ENCODE measurements around the gene MLLT10. TPM values are rescaled to one million over a fixed set of nuclear protein-coding genes. Genes with fewer than 3 reads are reported as not detected.
"Not testable (repeated sequence)": the region's sequence is repeated elsewhere in the genome, so short reads cannot be mapped to it uniquely, and the experiment has no call there.

The MLLT10 gene
- total RNA-seq, 1 donor, result 37.6 TPM

GRCh38 chr10:21607907-21608306 is 73.9 kb downstream of the MLLT10 start:
- Histone ChIP-seq H3K4me3 (ENCODE audit: insufficient read depth, low read length) (no peak overlapping the region), H3K27ac (ENCODE audit: low read depth, low read length) (no peak overlapping the region), H3K4me1 (ENCODE audit: insufficient read depth, low read length) (no peaks in the 10 kb centered on the region), H4K20me1 (ENCODE audit: insufficient read depth, low read length) (peaks cover 7% of the 10 kb centered on the region), H3K36me3 (ENCODE audit: insufficient read depth, low read length) (peaks cover 16% of the 10 kb centered on the region), H3K27me3 (ENCODE audit: insufficient read depth, low read length) (no peaks in the 10 kb centered on the region), H3K4me2 (ENCODE audit: insufficient read depth, low read length) (no peak overlapping the region), H2AFZ (ENCODE audit: low read length) (no peak overlapping the region), H3K79me2 (ENCODE audit: insufficient read depth, low read length) (peaks cover 74% of the 10 kb centered on the region), H3K9me3 (ENCODE audit: low read depth, low read length) (no peaks in the 10 kb centered on the region)
- TF ChIP-seq, protein P1, sequence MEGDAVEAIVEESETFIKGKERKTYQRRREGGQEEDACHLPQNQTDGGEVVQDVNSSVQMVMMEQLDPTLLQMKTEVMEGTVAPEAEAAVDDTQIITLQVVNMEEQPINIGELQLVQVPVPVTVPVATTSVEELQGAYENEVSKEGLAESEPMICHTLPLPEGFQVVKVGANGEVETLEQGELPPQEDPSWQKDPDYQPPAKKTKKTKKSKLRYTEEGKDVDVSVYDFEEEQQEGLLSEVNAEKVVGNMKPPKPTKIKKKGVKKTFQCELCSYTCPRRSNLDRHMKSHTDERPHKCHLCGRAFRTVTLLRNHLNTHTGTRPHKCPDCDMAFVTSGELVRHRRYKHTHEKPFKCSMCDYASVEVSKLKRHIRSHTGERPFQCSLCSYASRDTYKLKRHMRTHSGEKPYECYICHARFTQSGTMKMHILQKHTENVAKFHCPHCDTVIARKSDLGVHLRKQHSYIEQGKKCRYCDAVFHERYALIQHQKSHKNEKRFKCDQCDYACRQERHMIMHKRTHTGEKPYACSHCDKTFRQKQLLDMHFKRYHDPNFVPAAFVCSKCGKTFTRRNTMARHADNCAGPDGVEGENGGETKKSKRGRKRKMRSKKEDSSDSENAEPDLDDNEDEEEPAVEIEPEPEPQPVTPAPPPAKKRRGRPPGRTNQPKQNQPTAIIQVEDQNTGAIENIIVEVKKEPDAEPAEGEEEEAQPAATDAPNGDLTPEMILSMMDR (IDR thresholded peaks at IDR 0.05; ENCODE audit: extremely low read depth, low read depth, low read length), result no peak
- no peak for DNase-seq (ENCODE audit: insufficient read length, low spot score, missing footprints)

GRCh38 chr10:21614000-21614399 is 80.0 kb downstream of the MLLT10 start:
- TF ChIP-seq, protein P1 (IDR thresholded peaks at IDR 0.05; ENCODE audit: extremely low read depth, low read depth, low read length), result no peak
- Histone ChIP-seq H3K9me3 (ENCODE audit: low read depth, low read length) (no peaks in the 10 kb centered on the region), H3K79me2 (ENCODE audit: insufficient read depth, low read length) (peaks cover 37% of the 10 kb centered on the region), H3K27ac (ENCODE audit: low read depth, low read length) (no peak overlapping the region), H3K4me3 (ENCODE audit: insufficient read depth, low read length) (no peak overlapping the region), H3K4me2 (ENCODE audit: insufficient read depth, low read length) (no peak overlapping the region), H2AFZ (ENCODE audit: low read length) (no peak overlapping the region), H4K20me1 (ENCODE audit: insufficient read depth, low read length) (no peaks in the 10 kb centered on the region), H3K4me1 (ENCODE audit: insufficient read depth, low read length) (no peaks in the 10 kb centered on the region), H3K27me3 (ENCODE audit: insufficient read depth, low read length) (no peaks in the 10 kb centered on the region), H3K36me3 (ENCODE audit: insufficient read depth, low read length) (peaks cover 9% of the 10 kb centered on the region)
- DNase-seq (ENCODE audit: insufficient read length, low spot score, missing footprints), result no peak

- H3K4me2 ChIP-seq (ENCODE audit: insufficient read depth, low read length), result no peak overlapping the region
- TF ChIP-seq, protein P1 (IDR thresholded peaks at IDR 0.05; ENCODE audit: extremely low read depth, low read depth, low read length), result no peak
- DNase-seq (ENCODE audit: insufficient read length, low spot score, missing footprints), result no peak
These were observed 83.2 kb downstream of the MLLT10 start for GRCh38 chr10:21617267-21617666.

DNA sequence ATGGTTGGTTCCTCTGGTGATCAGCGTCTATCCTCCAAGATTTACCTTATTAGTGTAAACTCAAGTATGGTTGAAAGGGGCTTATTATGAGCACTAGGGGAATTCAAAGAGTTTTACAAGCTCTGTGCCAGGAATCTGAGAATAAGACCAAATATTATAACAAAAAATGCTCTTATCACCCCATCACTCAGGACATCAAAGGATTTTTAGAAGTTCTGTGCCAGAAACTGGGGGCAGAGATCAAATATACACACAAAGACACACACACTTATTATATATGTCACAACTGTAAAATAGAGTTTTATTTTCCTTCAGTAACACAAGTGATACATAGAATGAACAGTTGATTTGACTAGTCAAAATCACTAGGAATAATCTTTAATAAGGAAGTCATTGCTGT is 89.3 kb downstream of the MLLT10 start:
- TF ChIP-seq, protein P1 (IDR thresholded peaks at IDR 0.05; ENCODE audit: extremely low read depth, low read depth, low read length), result no peak
- H4K20me1 ChIP-seq (ENCODE audit: insufficient read depth, low read length), result no peaks in the 10 kb centered on the region
- no peak overlapping the region for H3K4me3 ChIP-seq (ENCODE audit: insufficient read depth, low read length)
- peaks cover 16% of the 10 kb centered on the region for H3K79me2 ChIP-seq (ENCODE audit: insufficient read depth, low read length)
- no peak for DNase-seq (ENCODE audit: insufficient read length, low spot score, missing footprints)
- no peaks in the 10 kb centered on the region for H3K9me3 ChIP-seq (ENCODE audit: low read depth, low read length)
- H3K36me3 ChIP-seq (ENCODE audit: insufficient read depth, low read length), result peaks cover 15% of the 10 kb centered on the region
- H3K27ac ChIP-seq (ENCODE audit: low read depth, low read length), result no peak overlapping the region
- no peaks in the 10 kb centered on the region for H3K27me3 ChIP-seq (ENCODE audit: insufficient read depth, low read length)
- H3K4me2 ChIP-seq (ENCODE audit: insufficient read depth, low read length), result no peak overlapping the region
- no peaks in the 10 kb centered on the region for H3K4me1 ChIP-seq (ENCODE audit: insufficient read depth, low read length)
- no peak overlapping the region for H2AFZ ChIP-seq (ENCODE audit: low read length)

More at GRCh38 chr10:21617267-21617666, 83.2 kb downstream of the MLLT10 start:
- Histone ChIP-seq H3K27ac (ENCODE audit: low read depth, low read length) (no peak overlapping the region), H4K20me1 (ENCODE audit: insufficient read depth, low read length) (no peaks in the 10 kb centered on the region), H3K36me3 (ENCODE audit: insufficient read depth, low read length) (peaks cover 5% of the 10 kb centered on the region), H3K4me3 (ENCODE audit: insufficient read depth, low read length) (no peak overlapping the region), H3K4me1 (ENCODE audit: insufficient read depth, low read length) (no peaks in the 10 kb centered on the region), H2AFZ (ENCODE audit: low read length) (no peak overlapping the region), H3K79me2 (ENCODE audit: insufficient read depth, low read length) (peaks cover 17% of the 10 kb centered on the region), H3K27me3 (ENCODE audit: insufficient read depth, low read length) (no peaks in the 10 kb centered on the region), H3K9me3 (ENCODE audit: low read depth, low read length) (no peaks in the 10 kb centered on the region)

- H3K4me1 ChIP-seq (ENCODE audit: insufficient read depth, low read length); H3K9me3 ChIP-seq (ENCODE audit: low read depth, low read length); H3K27ac ChIP-seq (ENCODE audit: low read depth, low read length); H3K79me2 ChIP-seq (ENCODE audit: insufficient read depth, low read length); H2AFZ ChIP-seq (ENCODE audit: low read length); H3K27me3 ChIP-seq (ENCODE audit: insufficient read depth, low read length); H3K4me2 ChIP-seq (ENCODE audit: insufficient read depth, low read length); H3K4me3 ChIP-seq (ENCODE audit: insufficient read depth, low read length); H4K20me1 ChIP-seq (ENCODE audit: insufficient read depth, low read length); DNase-seq (ENCODE audit: insufficient read length, low spot score, missing footprints): not testable (repeated sequence)
- peaks cover 15% of the 10 kb centered on the region for H3K36me3 ChIP-seq (ENCODE audit: insufficient read depth, low read length)
These were observed 90.4 kb downstream of the MLLT10 start for GRCh38 chr10:21624421-21624820.

All from osteoblast (primary cell).